ENCODE data around the gene G3BP2. TPM values are rescaled to one million over a fixed set of nuclear protein-coding genes. Genes with fewer than 3 reads are reported as not detected.
"Not testable (repeated sequence)": the region's sequence is repeated elsewhere in the genome, so short reads cannot be mapped to it uniquely, and the experiment has no call there.

G3BP2 gene
- 101 TPM for polyA plus RNA-seq (2012; ENCODE audit: insufficient read depth, insufficient read length)

DNA sequence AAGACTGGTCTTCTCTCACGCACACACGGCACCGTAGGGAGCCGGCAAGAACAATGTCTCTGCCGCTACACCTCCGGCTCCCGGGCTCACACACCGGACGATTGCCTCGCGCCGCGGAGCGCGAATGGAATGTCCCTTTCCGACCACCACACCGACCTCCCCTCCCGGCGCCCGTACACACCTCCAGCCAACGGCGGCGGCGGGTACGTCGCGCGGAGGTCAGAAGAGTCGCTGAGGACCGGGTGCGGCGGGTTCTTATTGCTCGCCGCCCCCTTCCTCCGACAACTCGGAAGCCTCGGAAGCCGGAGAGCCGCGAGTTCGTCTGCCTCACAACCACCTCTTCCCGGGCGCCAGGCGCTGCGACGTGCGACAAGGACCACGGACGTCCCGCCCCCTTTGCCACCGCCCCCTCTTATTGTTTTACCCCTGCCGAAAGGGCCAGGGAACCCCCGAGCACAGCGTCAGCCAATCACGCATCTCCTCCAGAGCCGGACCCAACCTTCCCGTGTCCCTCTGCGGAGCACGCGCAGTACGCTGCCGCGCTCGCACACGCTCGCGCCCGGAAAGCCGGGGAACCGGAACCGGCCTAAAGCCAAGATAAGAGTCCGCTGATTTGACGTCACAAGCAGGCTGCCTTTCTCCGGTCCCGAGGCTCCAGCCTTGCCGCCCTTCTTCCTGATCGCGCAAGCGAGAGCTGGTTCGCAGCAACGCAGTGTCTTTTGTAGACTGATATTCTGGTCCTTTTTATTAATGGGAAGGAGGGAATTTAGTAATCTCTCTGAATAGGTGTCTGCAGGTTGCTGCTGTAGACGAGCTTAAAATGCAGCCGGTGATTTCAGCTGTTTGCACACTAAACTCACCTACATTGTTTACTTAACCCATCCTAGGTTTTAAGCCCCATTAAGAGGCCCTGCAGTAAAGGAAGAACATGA is at the start of gene G3BP2:
G3BP2 (minus strand) TSS at position 385 of the 932 bp plus-strand sequence. CDS start 11,386 bp downstream, outside the sequence.
- peak within 1 kb of the TSS; percentile 97 for H3K4me3 ChIP-seq (ENCODE audit: low read length)
- DNase-seq (ENCODE audit: low read depth, low spot score) = peak; percentile 98

DNA sequence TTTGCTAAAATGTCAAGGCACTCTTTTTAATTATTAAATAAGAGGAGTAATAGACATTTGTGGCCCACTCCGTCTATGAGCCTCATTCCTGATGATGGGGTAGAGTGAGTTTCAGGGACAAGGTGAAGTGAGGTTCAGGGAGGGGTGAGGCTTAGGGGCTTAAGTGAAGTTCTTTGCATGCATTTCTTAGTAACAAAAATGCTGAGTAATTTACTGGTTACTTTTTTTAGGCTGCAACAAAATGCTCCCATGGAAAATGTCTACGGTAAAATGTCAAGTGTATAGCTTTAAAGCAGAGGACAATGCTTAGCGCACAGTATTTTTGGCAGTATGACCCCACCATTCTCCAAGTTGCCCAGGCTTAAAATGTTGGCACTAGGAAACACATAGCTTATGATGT is 49.2 kb upstream of the G3BP2 start:
- DNase-seq (ENCODE audit: low read depth, low spot score) = no peak
- H3K4me3 ChIP-seq (ENCODE audit: low read length) = no peak overlapping the region

DNA sequence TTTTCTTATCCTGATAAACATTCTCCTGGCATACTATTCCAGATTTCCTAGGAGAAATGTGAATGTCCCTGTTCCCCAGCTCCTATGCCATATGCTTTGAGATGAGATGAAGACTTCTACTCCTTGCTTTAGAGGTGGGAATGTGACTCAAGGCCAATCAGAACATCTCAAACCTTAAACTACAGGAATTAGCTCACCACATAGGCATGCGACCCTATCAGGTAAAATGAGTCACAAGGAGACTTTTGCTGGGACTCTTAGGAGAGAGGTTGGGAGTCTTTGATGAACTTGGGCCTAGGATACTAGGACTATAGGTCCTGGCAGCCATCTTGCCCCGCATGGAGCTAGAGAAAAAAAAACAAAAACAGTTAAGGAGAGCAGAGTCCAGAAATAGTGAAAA is 45.3 kb upstream of the G3BP2 start:
- DNase-seq (ENCODE audit: low read depth, low spot score) = no peak
- H3K4me3 ChIP-seq (ENCODE audit: low read length) = no peak overlapping the region

DNA sequence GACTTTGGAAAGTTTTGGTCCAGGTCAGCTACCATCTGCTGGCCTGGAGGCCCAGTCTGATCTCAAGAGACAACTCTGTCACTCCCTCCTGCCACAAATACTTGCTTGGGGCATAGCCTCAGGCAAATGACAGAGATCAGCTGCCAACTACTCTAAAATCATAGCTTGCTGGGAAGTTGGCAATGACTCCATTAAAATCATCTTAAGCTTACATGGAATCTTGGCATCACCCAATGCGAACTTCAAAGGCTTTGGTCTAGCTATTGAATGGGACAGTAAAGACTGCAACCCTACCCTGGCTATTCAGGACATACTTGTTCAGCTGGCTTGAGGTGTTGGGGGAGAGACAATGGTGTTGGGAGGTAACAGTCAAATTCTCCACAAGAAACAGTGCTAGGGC is 44.2 kb upstream of the G3BP2 start:
- H3K4me3 ChIP-seq (ENCODE audit: low read length) = no peak overlapping the region
- no peak for DNase-seq (ENCODE audit: low read depth, low spot score)

DNA sequence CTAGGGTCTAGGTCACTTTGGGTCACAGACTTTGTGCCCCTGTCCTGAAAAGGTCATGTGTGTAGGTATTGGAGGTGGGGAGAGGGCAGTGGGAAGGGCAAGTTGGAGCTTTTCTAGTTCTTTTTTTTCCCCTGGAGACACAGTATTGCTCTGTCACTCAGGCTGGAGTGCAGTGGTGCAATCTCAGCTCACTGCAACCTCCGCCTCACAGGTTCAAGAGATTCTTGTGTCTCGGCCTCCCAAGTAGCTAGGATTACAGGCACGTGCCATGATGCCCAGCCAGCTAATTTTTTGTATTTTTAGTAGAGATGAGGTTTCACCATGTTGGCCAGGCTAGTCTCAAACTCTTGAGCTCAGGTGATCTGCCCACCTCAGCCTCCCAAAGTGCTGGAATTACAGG is 42.8 kb upstream of the G3BP2 start:
- H3K4me3 ChIP-seq (ENCODE audit: low read length); DNase-seq (ENCODE audit: low read depth, low spot score): not testable (repeated sequence)

DNA sequence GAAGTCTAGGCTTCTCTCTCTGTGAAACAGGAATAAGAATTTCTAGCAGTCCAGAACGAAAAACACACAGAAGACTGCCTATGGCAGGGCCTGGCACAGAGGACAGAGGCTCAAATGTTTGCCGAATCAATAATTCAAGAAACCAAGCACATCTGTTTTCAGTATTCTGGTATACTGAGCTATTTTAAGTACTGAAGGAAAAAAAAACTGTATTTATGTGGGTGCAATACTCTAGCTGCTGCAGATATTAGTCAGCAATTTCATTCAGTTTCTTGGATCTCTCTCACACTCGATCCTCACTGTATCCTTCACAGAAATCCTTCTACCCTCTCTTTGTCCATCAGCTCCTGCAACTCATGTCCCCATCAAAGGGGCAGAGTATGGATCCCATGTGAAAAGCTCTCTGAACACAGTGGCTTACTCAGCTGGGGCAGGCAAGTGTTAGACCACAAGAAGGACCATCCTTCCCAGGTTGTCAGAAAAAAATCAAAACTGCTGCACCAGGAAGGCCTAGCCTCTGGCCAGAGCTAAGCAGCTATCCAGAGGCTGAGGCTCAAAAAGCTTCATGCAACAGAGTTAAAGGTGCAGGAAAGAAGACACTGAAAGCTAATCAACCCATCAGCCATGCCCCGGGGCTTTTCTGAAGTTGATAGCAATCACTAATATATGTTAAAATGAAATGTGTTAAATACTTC is 42.0 kb upstream of the G3BP2 start:
- no peak overlapping the region for H3K4me3 ChIP-seq (ENCODE audit: low read length)
- no peak for DNase-seq (ENCODE audit: low read depth, low spot score)

DNA sequence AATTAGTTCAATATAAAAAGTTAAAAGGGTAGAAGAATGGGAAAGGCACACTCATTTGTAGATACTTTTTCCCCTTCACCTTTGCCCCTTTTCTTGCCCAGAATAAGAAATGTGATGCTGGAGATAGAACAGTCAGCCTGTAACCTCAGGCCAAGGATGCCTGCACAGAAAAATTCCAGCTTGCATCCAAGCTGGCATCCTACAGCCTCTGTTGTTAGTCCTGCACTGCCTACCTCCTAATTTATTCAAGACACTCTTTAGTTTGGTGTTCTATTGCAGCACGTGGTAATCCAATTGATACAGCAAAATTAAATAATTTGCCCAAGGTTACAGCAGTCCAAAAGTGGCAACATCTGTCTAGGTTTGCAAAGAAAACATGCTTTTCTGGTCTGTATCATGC is 41.5 kb upstream of the G3BP2 start:
- H3K4me3 ChIP-seq (ENCODE audit: low read length) = no peak overlapping the region
- DNase-seq (ENCODE audit: low read depth, low spot score) = no peak

DNA sequence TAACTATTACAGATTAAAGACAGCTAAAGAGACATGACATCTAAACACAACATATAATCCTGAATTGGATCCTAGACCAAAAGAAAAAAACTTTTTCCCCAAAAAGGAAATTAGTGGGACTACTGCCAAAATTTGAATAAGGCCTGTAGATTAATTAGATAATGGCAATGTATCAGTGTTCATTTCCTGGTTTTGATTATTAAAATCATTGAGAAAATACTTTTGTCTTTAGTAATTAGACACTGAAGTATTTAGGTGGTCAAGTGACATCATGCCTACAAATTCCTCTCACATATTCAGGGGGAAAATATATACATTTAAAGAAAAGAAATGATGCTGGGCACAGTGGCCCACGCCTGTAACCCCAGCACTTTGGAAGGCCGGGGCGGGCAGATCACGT is 40.8 kb upstream of the G3BP2 start:
- no peak overlapping the region for H3K4me3 ChIP-seq (ENCODE audit: low read length)
- DNase-seq (ENCODE audit: low read depth, low spot score) = no peak

DNA sequence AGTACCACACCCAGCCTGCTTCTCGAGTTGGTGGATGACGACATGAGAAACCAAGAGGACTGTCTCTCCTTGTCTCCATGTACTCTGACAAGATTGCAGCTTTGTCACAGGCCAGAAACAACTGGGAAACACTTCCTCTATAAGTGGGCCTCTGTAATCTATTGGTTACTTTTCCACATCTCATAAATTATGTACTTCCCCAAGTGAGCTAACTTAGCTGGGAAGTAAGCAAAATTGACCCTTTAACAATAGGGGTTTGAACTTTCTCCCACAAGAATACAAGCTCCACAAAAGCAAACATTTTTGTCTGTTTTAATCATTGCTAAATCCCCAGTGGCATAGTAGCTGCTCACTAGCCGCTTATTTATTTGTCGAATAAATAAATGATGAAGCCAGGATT is 37.0 kb upstream of the G3BP2 start:
- no peak overlapping the region for H3K4me3 ChIP-seq (ENCODE audit: low read length)
- DNase-seq (ENCODE audit: low read depth, low spot score) = no peak

DNA sequence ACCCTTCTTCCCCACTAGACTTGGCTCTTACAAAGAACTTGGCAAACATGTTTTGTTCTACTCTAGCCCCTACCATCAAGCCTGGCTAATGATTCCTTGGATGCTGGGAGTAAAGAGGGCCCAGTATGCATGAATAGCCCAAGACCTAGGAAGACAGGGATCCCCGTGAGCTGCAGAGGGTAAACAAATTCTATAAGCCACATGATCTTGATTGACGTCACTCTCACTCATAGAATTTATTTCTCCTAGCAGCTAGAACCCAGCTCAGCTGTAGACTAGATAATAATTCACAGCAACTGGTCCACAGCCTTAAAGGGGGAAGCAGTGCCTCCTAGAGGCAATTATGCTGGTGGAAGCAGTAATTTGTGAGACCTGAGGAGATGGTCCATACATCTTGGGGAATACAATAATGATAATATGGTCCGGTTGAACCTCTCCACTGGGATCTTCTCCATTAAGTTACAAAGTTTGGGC is 35.0 kb upstream of the G3BP2 start:
- no peak overlapping the region for H3K4me3 ChIP-seq (ENCODE audit: low read length)
- DNase-seq (ENCODE audit: low read depth, low spot score) = no peak

DNA sequence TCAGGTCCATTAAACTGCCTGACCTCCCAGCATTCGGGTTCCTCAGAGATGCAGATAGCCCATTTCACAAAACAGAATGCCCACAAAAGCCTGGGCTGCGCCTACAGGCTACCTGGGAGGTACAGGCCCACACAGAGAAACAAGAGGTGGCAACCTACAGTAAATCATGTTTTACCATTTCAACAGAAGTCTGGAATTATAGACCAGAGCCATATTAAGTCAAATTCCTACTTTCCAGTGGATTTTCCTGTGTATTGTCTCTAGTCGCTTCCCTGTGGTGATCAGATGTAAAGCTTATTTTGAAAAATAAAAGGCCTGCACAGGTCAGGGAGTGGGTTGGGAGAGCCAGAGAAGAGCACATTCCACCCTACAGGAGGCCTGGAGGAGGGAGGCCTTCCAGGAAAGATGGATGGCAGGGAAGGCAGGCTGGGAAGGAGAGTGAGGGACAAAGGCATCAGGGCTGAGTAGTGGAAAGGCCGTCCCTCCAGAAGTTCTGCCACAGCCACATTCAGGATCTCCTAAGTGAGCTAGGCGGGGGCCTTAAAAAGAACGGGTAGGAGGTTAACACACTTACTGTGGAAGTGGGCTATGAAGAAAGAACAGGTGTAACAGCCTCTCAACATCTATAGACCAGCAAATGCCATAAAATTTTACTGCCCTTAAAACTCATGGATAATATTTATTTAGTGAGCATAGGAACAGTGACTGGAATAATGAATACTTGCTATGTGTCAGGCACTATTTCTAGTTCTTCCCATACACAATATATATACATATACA is 32.2 kb upstream of the G3BP2 start:
- H3K4me3 ChIP-seq (ENCODE audit: low read length) = no peak overlapping the region
- no peak for DNase-seq (ENCODE audit: low read depth, low spot score)

DNA sequence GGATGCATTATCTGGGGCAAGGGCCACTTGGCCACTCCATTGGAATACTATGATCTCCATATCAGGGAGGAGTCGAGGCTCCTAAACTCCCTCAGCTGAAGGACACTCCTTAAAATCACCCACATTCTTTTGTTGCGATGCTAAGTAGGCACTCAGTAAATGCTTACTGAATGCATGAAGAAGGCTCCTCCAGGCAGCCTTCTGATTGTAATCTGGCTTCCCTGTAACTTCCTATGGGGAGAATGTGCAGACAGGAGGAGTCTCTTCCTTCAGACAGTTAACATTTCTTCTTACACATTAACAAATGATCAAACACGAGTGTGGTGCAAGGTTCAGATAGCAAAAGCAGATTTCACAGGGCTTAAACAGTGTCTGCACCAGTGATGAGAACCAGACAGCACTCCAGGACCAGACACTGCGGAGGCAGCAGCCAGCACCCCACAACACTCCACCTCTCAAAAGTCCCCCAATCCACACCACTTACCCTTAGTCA is 29.8 kb upstream of the G3BP2 start:
- no peak overlapping the region for H3K4me3 ChIP-seq (ENCODE audit: low read length)
- DNase-seq (ENCODE audit: low read depth, low spot score) = no peak

DNA sequence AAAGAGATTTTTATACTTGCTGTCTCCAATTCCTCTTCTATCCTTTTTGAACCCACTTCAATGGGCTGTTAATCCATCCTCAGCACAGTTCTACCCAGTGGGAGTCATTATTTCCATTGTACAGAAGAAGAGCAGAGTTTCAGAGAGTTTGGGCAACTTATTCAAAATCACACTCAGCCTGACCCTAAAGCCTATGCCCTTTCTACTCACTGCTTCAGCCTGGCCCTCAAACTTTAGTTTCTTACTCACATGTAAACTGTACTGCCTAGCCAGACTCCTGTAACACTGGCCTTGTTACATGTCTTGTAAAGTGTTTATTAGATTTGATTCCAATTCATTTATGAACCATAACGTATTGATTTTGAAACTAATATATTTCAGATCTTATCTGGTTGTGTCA is 26.1 kb upstream of the G3BP2 start:
- H3K4me3 ChIP-seq (ENCODE audit: low read length) = no peak overlapping the region
- no peak for DNase-seq (ENCODE audit: low read depth, low spot score)

DNA sequence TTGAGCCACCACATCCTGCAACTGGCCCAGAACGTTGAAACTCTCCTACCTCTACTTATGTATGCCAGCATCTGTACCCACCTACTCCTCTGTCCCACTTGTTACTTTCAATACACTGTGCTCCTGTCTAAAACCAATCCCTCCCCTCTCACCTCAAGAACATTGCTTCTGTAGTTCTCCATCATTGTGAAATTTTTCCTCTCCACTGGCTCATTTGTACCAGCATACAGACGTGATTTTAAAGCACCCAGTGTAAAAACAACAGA is 25.7 kb upstream of the G3BP2 start:
- no peak overlapping the region for H3K4me3 ChIP-seq (ENCODE audit: low read length)
- no peak for DNase-seq (ENCODE audit: low read depth, low spot score)

DNA sequence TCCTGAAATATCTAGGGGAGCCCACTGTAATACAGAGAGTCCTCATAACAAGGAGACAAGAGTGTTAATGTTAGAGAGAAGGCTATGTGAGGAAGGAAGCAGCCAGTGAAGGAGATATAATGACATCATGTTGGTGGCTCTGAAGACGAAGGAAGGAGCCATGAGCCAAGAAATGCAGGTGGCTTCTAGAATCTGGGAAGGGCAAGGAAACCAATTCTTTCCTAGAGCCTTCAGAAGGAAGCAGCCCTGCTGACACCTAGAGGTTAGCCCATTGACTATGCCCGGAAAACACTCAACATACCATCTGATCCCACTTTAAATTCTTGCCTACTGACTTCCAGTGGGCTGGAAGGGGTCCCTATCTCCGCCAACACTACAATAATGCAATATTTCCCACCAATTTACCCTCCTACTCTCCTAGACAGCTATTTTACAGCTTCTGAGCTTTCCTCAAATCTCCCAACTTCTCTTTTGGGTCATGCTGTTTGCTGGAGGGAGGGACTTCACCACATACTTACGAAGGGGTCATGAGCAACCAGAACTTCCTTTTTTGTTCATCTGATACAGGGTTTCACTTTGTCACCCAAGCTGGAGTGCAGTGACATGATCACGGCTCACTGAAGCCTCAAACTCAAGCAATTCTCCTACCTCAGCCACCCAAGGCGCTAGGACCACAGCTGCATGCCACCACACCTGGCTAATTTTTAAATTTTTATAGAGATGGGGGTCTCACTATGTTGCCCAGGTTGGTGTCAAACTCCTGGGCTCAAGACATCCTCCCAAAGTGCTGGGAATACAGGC is 25.2 kb upstream of the G3BP2 start:
- DNase-seq (ENCODE audit: low read depth, low spot score) = no peak
- H3K4me3 ChIP-seq (ENCODE audit: low read length) = no peak overlapping the region

DNA sequence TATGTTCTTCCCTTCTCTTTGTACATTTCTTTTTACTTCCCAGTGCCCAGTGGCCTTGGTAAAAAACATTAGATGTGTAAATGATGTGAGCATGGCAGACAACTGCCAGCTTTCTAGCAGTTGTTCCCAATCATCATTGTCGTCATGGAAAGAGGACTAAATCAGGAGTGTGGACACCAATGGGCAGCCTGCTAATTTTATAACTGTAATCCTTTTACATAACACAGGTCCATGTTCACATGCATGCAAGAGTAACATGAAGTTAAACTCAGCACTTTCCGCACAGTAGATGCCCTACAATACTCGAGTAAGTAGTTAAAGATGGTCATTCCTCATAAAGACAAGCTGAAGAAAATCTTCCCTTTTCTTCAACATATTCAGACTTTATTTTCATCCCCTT is 23.4 kb upstream of the G3BP2 start:
- H3K4me3 ChIP-seq (ENCODE audit: low read length) = no peak overlapping the region
- DNase-seq (ENCODE audit: low read depth, low spot score) = no peak

DNA sequence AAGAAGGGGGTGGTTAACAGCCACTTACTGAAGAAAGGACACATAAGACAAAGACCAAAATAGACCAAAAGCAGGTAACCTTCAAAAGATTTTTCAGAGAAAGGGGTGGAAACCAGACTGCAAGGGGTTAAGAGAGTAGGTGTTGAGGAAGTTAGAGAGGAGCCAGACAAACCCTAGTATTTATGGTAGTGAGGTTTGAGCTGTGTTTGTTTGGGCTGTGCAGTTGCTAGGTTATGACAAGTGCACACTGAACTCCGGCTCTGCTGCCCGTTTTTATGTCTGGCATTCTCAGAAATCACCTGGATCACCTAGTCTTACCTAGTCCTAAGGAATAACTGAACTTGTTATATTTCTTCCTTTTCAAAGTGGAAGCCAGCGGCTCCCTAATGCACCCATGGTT is 22.9 kb upstream of the G3BP2 start:
- no peak for DNase-seq (ENCODE audit: low read depth, low spot score)
- H3K4me3 ChIP-seq (ENCODE audit: low read length) = no peak overlapping the region

DNA sequence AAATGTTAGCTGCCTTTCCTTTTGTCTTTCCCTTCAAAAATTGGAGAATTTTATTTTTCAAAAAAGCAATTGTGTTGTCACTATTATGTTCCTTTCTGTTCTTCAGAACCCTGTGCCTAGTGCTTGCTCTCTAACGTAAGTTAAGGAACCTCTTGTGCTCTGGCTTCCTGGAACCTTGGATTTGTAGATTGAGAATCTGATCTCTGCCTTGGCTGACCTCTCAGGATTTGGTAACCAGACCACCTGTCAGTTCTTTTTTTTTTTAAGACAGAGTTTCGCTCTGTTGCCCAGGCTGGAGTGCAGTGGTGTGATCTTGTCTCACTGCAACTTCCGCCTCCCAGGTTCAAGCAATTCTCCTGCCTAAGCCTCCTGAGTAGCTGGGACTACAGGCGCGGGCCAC is 18.9 kb upstream of the G3BP2 start:
- DNase-seq (ENCODE audit: low read depth, low spot score) = not testable (repeated sequence)

DNA sequence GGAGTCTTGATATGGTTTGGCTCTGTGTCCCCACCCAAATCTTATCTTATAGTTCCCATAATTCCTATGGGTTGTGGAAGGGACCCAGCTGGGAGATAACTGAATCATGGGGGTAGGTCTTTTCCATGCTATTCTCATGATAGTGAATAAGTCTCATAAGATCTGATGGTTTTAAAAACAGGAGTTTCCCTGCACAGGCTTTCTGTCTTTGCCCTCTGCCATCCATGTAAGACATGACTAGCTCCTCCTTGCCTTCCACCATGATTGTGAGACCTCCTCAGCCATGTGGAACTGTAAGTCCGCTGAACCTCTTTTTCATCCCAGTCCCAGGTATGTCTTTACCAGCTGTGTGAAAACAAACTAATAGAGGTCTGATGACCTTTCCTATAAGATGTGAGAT is 13.9 kb upstream of the G3BP2 start:
- not testable (repeated sequence) for H3K4me3 ChIP-seq (ENCODE audit: low read length); DNase-seq (ENCODE audit: low read depth, low spot score)

More for the DNA sequence above, 18.9 kb upstream of the G3BP2 start:
- not testable (repeated sequence) for H3K4me3 ChIP-seq (ENCODE audit: low read length)

Measured in Jurkat, Clone E6-1 (cell line).